Measurements from ENCODE around the gene TNC. TPM values are rescaled to one million over a fixed set of nuclear protein-coding genes. Genes with fewer than 3 reads are reported as not detected.

The TNC gene
- total RNA-seq, 1 donor from 2014 or later: 30.8 TPM

GRCh38 chr9:115063058-115063845, 54.7 kb downstream of the TNC start:
- no peaks in the 10 kb centered on the region for H3K36me3 ChIP-seq (ENCODE audit: control insufficient read depth in 3 of 3, insufficient read depth in 3 of 3, low read length in 3 of 3)

GRCh38 chr9:115058684-115059315, 59.2 kb downstream of the TNC start:
- Histone ChIP-seq H3K27me3 (ENCODE audit: control insufficient read depth in 3 of 3, insufficient read depth in 3 of 3, low read length in 3 of 3) (peaks cover 0 to 3% (median 0%) of the 10 kb centered on the region in 3 donors), H3K4me1 (ENCODE audit: control insufficient read depth in 3 of 3, insufficient read depth in 3 of 3, low read length in 3 of 3) (peaks cover 0 to 3% (median 0%) of the 10 kb centered on the region in 3 donors), H3K9ac (ENCODE audit: low read depth in 1 of 3, low read length in 3 of 3) (no peak overlapping the region), H3K36me3 (ENCODE audit: control insufficient read depth in 3 of 3, insufficient read depth in 3 of 3, low read length in 3 of 3) (no peaks in the 10 kb centered on the region), H3K9me3 (ENCODE audit: control insufficient read depth in 3 of 3, low read length in 3 of 3) (no peaks in the 10 kb centered on the region), H3K27ac (ENCODE audit: low read depth, low read length) (no peak overlapping the region), H3K4me3 (ENCODE audit: low read length in 3 of 3) (no peak overlapping the region)

More at GRCh38 chr9:115063058-115063845, 54.7 kb downstream of the TNC start:
- Histone ChIP-seq H3K9me3 (ENCODE audit: control insufficient read depth in 3 of 3, low read length in 3 of 3) (no peaks in the 10 kb centered on the region), H3K4me3 (ENCODE audit: low read length in 3 of 3) (no peak overlapping the region), H3K27me3 (ENCODE audit: control insufficient read depth in 3 of 3, insufficient read depth in 3 of 3, low read length in 3 of 3) (peaks cover 0 to 3% (median 0%) of the 10 kb centered on the region in 3 donors), H3K27ac (ENCODE audit: low read depth, low read length) (no peak overlapping the region), H3K4me1 (ENCODE audit: control insufficient read depth in 3 of 3, insufficient read depth in 3 of 3, low read length in 3 of 3) (peaks cover 0 to 9% (median 2%) of the 10 kb centered on the region in 3 donors), H3K9ac (ENCODE audit: low read depth in 1 of 3, low read length in 3 of 3) (no peak overlapping the region)

- no peak overlapping the region for H3K4me3 ChIP-seq (ENCODE audit: low read length in 3 of 3)
- no peaks in the 10 kb centered on the region for H3K36me3 ChIP-seq (ENCODE audit: control insufficient read depth in 3 of 3, insufficient read depth in 3 of 3, low read length in 3 of 3)
- no peak overlapping the region for H3K9ac ChIP-seq (ENCODE audit: low read depth in 1 of 3, low read length in 3 of 3)
- no peaks in the 10 kb centered on the region for H3K4me1 ChIP-seq (ENCODE audit: control insufficient read depth in 3 of 3, insufficient read depth in 3 of 3, low read length in 3 of 3)
- H3K27ac ChIP-seq (ENCODE audit: low read depth, low read length): no peak overlapping the region
- no peaks in the 10 kb centered on the region for H3K9me3 ChIP-seq (ENCODE audit: control insufficient read depth in 3 of 3, low read length in 3 of 3)
- H3K27me3 ChIP-seq (ENCODE audit: control insufficient read depth in 3 of 3, insufficient read depth in 3 of 3, low read length in 3 of 3): peaks cover 0 to 3% (median 0%) of the 10 kb centered on the region in 3 donors
Measured at GRCh38 chr9:115058175-115058574, 59.8 kb downstream of the TNC start.

- no peak overlapping the region for H3K9ac ChIP-seq (ENCODE audit: low read depth in 1 of 3, low read length in 3 of 3)
- H3K27me3 ChIP-seq (ENCODE audit: control insufficient read depth in 3 of 3, insufficient read depth in 3 of 3, low read length in 3 of 3): peaks cover 0 to 3% (median 2%) of the 10 kb centered on the region in 3 donors
- H3K9me3 ChIP-seq (ENCODE audit: control insufficient read depth in 3 of 3, low read length in 3 of 3): no peaks in the 10 kb centered on the region
- no peak overlapping the region for H3K4me3 ChIP-seq (ENCODE audit: low read length in 3 of 3)
- no peaks in the 10 kb centered on the region for H3K36me3 ChIP-seq (ENCODE audit: control insufficient read depth in 3 of 3, insufficient read depth in 3 of 3, low read length in 3 of 3)
- no peaks in the 10 kb centered on the region for H3K4me1 ChIP-seq (ENCODE audit: control insufficient read depth in 3 of 3, insufficient read depth in 3 of 3, low read length in 3 of 3)
- no peak overlapping the region for H3K27ac ChIP-seq (ENCODE audit: low read depth, low read length)
Measured at GRCh38 chr9:115057559-115057958, 60.4 kb downstream of the TNC start.

GRCh38 chr9:115050002-115050490, 67.9 kb downstream of the TNC start:
- Histone ChIP-seq H3K9ac (ENCODE audit: low read depth in 1 of 3, low read length in 3 of 3) (no peak overlapping the region), H3K9me3 (ENCODE audit: control insufficient read depth in 3 of 3, low read length in 3 of 3) (no peaks in the 10 kb centered on the region), H3K27me3 (ENCODE audit: control insufficient read depth in 3 of 3, insufficient read depth in 3 of 3, low read length in 3 of 3) (peaks cover 0 to 2% (median 0%) of the 10 kb centered on the region in 3 donors), H3K4me3 (ENCODE audit: low read length in 3 of 3) (no peak overlapping the region), H3K36me3 (ENCODE audit: control insufficient read depth in 3 of 3, insufficient read depth in 3 of 3, low read length in 3 of 3) (no peaks in the 10 kb centered on the region), H3K27ac (ENCODE audit: low read depth, low read length) (no peak overlapping the region), H3K4me1 (ENCODE audit: control insufficient read depth in 3 of 3, insufficient read depth in 3 of 3, low read length in 3 of 3) (no peaks in the 10 kb centered on the region)

GRCh38 chr9:115046824-115047223, 71.1 kb downstream of the TNC start:
- H3K4me1 ChIP-seq (ENCODE audit: control insufficient read depth in 3 of 3, insufficient read depth in 3 of 3, low read length in 3 of 3): peaks cover 0 to 3% (median 0%) of the 10 kb centered on the region in 3 donors
- H3K27me3 ChIP-seq (ENCODE audit: control insufficient read depth in 3 of 3, insufficient read depth in 3 of 3, low read length in 3 of 3): no peaks in the 10 kb centered on the region
- H3K4me3 ChIP-seq (ENCODE audit: low read length in 3 of 3): no peak overlapping the region
- no peaks in the 10 kb centered on the region for H3K9me3 ChIP-seq (ENCODE audit: control insufficient read depth in 3 of 3, low read length in 3 of 3)
- no peak overlapping the region for H3K27ac ChIP-seq (ENCODE audit: low read depth, low read length)
- H3K9ac ChIP-seq (ENCODE audit: low read depth in 1 of 3, low read length in 3 of 3): no peak overlapping the region
- no peaks in the 10 kb centered on the region for H3K36me3 ChIP-seq (ENCODE audit: control insufficient read depth in 3 of 3, insufficient read depth in 3 of 3, low read length in 3 of 3)

- no peak overlapping the region for H3K27ac ChIP-seq (ENCODE audit: low read depth, low read length)
Measured at GRCh38 chr9:115046199-115046598, 71.8 kb downstream of the TNC start.

GRCh38 chr9:115043632-115044031, 74.3 kb downstream of the TNC start:
- Histone ChIP-seq H3K27me3 (ENCODE audit: control insufficient read depth in 3 of 3, insufficient read depth in 3 of 3, low read length in 3 of 3) (no peaks in the 10 kb centered on the region), H3K4me1 (ENCODE audit: control insufficient read depth in 3 of 3, insufficient read depth in 3 of 3, low read length in 3 of 3) (peaks cover 0 to 3% (median 0%) of the 10 kb centered on the region in 3 donors), H3K9ac (ENCODE audit: low read depth in 1 of 3, low read length in 3 of 3) (no peak overlapping the region), H3K9me3 (ENCODE audit: control insufficient read depth in 3 of 3, low read length in 3 of 3) (no peaks in the 10 kb centered on the region), H3K36me3 (ENCODE audit: control insufficient read depth in 3 of 3, insufficient read depth in 3 of 3, low read length in 3 of 3) (no peaks in the 10 kb centered on the region), H3K27ac (ENCODE audit: low read depth, low read length) (no peak overlapping the region), H3K4me3 (ENCODE audit: low read length in 3 of 3) (no peak overlapping the region)

More at GRCh38 chr9:115046199-115046598, 71.8 kb downstream of the TNC start:
- H3K9ac ChIP-seq (ENCODE audit: low read depth in 1 of 3, low read length in 3 of 3): no peak overlapping the region
- no peaks in the 10 kb centered on the region for H3K9me3 ChIP-seq (ENCODE audit: control insufficient read depth in 3 of 3, low read length in 3 of 3)
- H3K4me3 ChIP-seq (ENCODE audit: low read length in 3 of 3): no peak overlapping the region
- no peaks in the 10 kb centered on the region for H3K36me3 ChIP-seq (ENCODE audit: control insufficient read depth in 3 of 3, insufficient read depth in 3 of 3, low read length in 3 of 3)
- no peaks in the 10 kb centered on the region for H3K27me3 ChIP-seq (ENCODE audit: control insufficient read depth in 3 of 3, insufficient read depth in 3 of 3, low read length in 3 of 3)
- H3K4me1 ChIP-seq (ENCODE audit: control insufficient read depth in 3 of 3, insufficient read depth in 3 of 3, low read length in 3 of 3): peaks cover 0 to 3% (median 0%) of the 10 kb centered on the region in 3 donors

- H3K9ac ChIP-seq (ENCODE audit: low read depth in 1 of 3, low read length in 3 of 3): no peak overlapping the region
- no peaks in the 10 kb centered on the region for H3K27me3 ChIP-seq (ENCODE audit: control insufficient read depth in 3 of 3, insufficient read depth in 3 of 3, low read length in 3 of 3)
- no peak overlapping the region for H3K27ac ChIP-seq (ENCODE audit: low read depth, low read length)
- H3K36me3 ChIP-seq (ENCODE audit: control insufficient read depth in 3 of 3, insufficient read depth in 3 of 3, low read length in 3 of 3): no peaks in the 10 kb centered on the region
- no peak overlapping the region for H3K4me3 ChIP-seq (ENCODE audit: low read length in 3 of 3)
- H3K4me1 ChIP-seq (ENCODE audit: control insufficient read depth in 3 of 3, insufficient read depth in 3 of 3, low read length in 3 of 3): peaks cover 0 to 3% (median 3%) of the 10 kb centered on the region in 3 donors
- H3K9me3 ChIP-seq (ENCODE audit: control insufficient read depth in 3 of 3, low read length in 3 of 3): no peaks in the 10 kb centered on the region
Measured at GRCh38 chr9:115042781-115043509, 75.0 kb downstream of the TNC start.

All from skeletal muscle tissue (tissue), 4 donors.